ENCODE data around the gene CA9. TPM values are rescaled to one million over a fixed set of nuclear protein-coding genes. Genes with fewer than 3 reads are reported as not detected.

CA9 gene
- total and polyA plus RNA-seq, 2 experiments from 2014 or later = 1.1 TPM; not detected in 1

- Mint-ChIP-seq H3K4me3 (peak within 1 kb of the TSS; percentile 77), H3K27ac (peak within 1 kb of the TSS; percentile 100), H3K9me3 (peaks cover 3% of the 10 kb centered on the region), H3K27me3 (ENCODE audit: insufficient read depth, low read depth, poor library complexity) (peaks cover 31% of the 10 kb centered on the region), H3K36me3 (ENCODE audit: low read depth) (peaks cover 48% of the 10 kb centered on the region), H3K4me1 (peaks cover 39% of the 10 kb centered on the region)
- H3K79me2 ChIP-seq (replicated peaks; ENCODE audit: insufficient read depth) = no peaks in the 10 kb centered on the region
- peaks cover 8% of the 10 kb centered on the region; the same call in 1 of the 2 replicates for H3K36me3 ChIP-seq (ENCODE audit: insufficient read depth)
- peaks cover 4% of the 10 kb centered on the region; the same call in 1 of the 2 replicates for H3K27me3 ChIP-seq (ENCODE audit: insufficient read depth)
- H3K27ac ChIP-seq (ENCODE audit: low read depth) = peak within 1 kb of the TSS; percentile 89
- no peaks in the 10 kb centered on the region for H3K9me2 ChIP-seq (ENCODE audit: insufficient read depth)
- peak within 1 kb of the TSS; percentile 90 for H2AFZ ChIP-seq
- peak within 1 kb of the TSS; percentile 97 for H3K4me3 ChIP-seq
- peak within 1 kb of the TSS; percentile 92 for H3K4me2 ChIP-seq
- H3F3A ChIP-seq (replicated peaks; ENCODE audit: low read depth) = peaks cover 16% of the 10 kb centered on the region; the same call in 1 of the 2 replicates
- H4K20me1 ChIP-seq (replicated peaks; ENCODE audit: insufficient read depth) = no peaks in the 10 kb centered on the region; the same call in none of the 2 replicates
- DNase-seq (ENCODE audit: low spot score) (peak; percentile 79), ATAC-seq (peak; percentile 62)
- H3K4me1 ChIP-seq (ENCODE audit: insufficient read depth) = 0 out of 2 replicates have a peak, but pooled peaks cover 8% of the 10 kb centered on the region
- no peak for TF ChIP-seq REST (IDR thresholded peaks at IDR 0.05; ENCODE audit: unreplicated experiment)
- TF ChIP-seq EZH2phosphoT487 (IDR thresholded peaks at IDR 0.05; ENCODE audit: unreplicated experiment) = no peak
- peak; percentile 60 to 72 for TF ChIP-seq CTCF (conservative IDR thresholded peaks at IDR 0.05; ENCODE audit: low read depth in 2 of 2)
- TF ChIP-seq CREB1 (CRISPR knock-in tag; IDR thresholded peaks at IDR 0.05; ENCODE audit: low read depth) = peak; percentile 32; the same call in 1 of the 2 replicates
- TF ChIP-seq POLR2AphosphoS5 (IDR thresholded peaks at IDR 0.05; ENCODE audit: low read depth) = peak; percentile 68
These were observed 15.4 kb upstream of the CA9 start, which contains the start of gene CCDC107 for GRCh38 chr9:35658137-35658967. TSS of gene CCDC107 (plus strand) at chr9:35658292. CDS start at chr9:35658380, 88 bp downstream.

GRCh38 chr9:35658968-35659220, 14.8 kb upstream of the CA9 start:
- peaks cover 21% of the 10 kb centered on the region; the same call in 1 of the 2 replicates for H3F3A ChIP-seq (replicated peaks; ENCODE audit: low read depth)
- 0 out of 2 replicates have a peak, but pooled peaks cover 3% of the 10 kb centered on the region for H3K79me2 ChIP-seq (replicated peaks; ENCODE audit: insufficient read depth)
- peak overlapping the region; percentile 92 for H3K4me2 ChIP-seq
- peak overlapping the region; percentile 89; the same call in 1 of the 2 replicates for H3K27ac ChIP-seq (ENCODE audit: low read depth)
- H4K20me1 ChIP-seq (replicated peaks; ENCODE audit: insufficient read depth) = no peaks in the 10 kb centered on the region; the same call in none of the 2 replicates
- peaks cover 12% of the 10 kb centered on the region; the same call in 1 of the 2 replicates for H3K4me1 ChIP-seq (ENCODE audit: insufficient read depth)
- H3K9me3 Mint-ChIP-seq = peaks cover 3% of the 10 kb centered on the region
- H3K4me3 ChIP-seq = peak overlapping the region; percentile 97
- peak overlapping the region; percentile 77 for H3K4me3 Mint-ChIP-seq
- peaks cover 49% of the 10 kb centered on the region for H3K36me3 Mint-ChIP-seq (ENCODE audit: low read depth)
- ATAC-seq (peak; percentile 0; the same call in 1 of the 3 replicates), DNase-seq (ENCODE audit: low spot score) (no peak)
- peaks cover 8% of the 10 kb centered on the region; the same call in 1 of the 2 replicates for H3K36me3 ChIP-seq (ENCODE audit: insufficient read depth)
- H2AFZ ChIP-seq = 0 out of 2 replicates have a peak overlapping the region, but pooled peaks have one; percentile 83
- H3K4me1 Mint-ChIP-seq = peaks cover 43% of the 10 kb centered on the region
- peaks cover 4% of the 10 kb centered on the region; the same call in 1 of the 2 replicates for H3K27me3 ChIP-seq (ENCODE audit: insufficient read depth)
- peaks cover 31% of the 10 kb centered on the region for H3K27me3 Mint-ChIP-seq (ENCODE audit: insufficient read depth, low read depth, poor library complexity)
- no peaks in the 10 kb centered on the region for H3K9me2 ChIP-seq (ENCODE audit: insufficient read depth)
- peak overlapping the region; percentile 83; the same call in 1 of the 2 replicates for H3K27ac Mint-ChIP-seq
- TF ChIP-seq ETS1 (IDR thresholded peaks at IDR 0.05) = no peak
- no peak for TF ChIP-seq EZH2phosphoT487 (IDR thresholded peaks at IDR 0.05; ENCODE audit: unreplicated experiment)
- no peak for TF ChIP-seq STAT1 (IDR thresholded peaks at IDR 0.05; ENCODE audit: unreplicated experiment)
- TF ChIP-seq CTCF (conservative IDR thresholded peaks at IDR 0.05; ENCODE audit: low read depth in 2 of 2) = no peak
- TF ChIP-seq JUNB (IDR thresholded peaks at IDR 0.05; ENCODE audit: unreplicated experiment) = no peak
